ENCODE data around the gene DAB2IP. TPM values are rescaled to one million over a fixed set of nuclear protein-coding genes. Genes with fewer than 3 reads are reported as not detected.

The DAB2IP gene
- total RNA-seq, 1 experiment from 2014 or later: 31.0 TPM

DNA sequence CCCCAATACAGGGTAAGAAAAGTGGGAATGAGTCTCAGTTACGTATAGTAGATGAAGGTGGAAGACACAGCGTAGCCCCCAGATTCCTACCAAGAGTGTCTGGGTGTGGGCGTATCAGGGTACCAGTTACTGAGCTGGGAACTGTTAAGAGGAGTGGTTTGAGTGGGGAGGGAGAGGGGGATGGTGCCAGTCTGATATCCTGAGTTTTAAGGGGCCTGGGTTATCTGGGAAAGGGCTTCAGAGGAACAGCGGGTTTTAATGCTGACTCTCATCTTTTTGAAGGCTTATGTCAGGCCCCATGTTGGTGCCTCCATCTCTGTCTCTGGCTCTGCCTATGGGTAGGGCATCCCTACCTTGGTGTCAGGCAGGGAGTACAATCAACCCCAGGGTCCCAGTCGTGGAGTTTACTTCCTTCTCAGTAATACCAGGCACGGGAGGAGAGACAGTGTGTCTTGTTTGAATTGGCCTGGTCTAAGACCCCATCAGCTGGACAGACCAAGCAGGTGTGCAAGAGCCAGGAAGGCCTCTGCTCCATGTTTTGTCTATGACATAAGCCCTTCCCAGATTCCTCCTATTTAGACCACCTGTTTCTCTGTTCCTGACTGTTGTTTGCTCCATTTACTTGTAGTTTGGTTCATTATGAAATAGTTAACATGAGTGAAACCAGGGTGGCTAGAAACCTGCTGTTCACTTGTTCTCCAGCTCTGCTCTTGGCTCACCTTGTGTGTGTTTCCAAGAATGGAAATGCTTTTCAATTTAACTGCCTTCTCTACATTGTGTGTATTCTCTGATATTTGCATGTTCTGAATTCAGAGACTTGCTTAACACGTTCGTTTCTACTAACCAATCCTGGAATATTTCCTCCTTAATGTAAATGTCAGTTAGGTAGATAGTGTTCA, 125.6 kb downstream of the DAB2IP start:
- CTCF ChIA-PET: no interaction called here
- DNase-seq (ENCODE audit: low read depth, low spot score): no peak

More for the DNA sequence above, 125.6 kb downstream of the DAB2IP start:
- Histone ChIP-seq H3K4me3 (replicated peaks in 1 of 2; ENCODE audit: low read depth in 1 of 2, low read length in 2 of 2) (no peak overlapping the region), H3K4me1 (ENCODE audit: control insufficient read depth in 1 of 2, insufficient read depth in 2 of 2, low read length in 2 of 2) (no peaks in the 10 kb centered on the region), H4K20me1 (ENCODE audit: insufficient read depth) (no peaks in the 10 kb centered on the region), H3K27me3 (ENCODE audit: insufficient read depth, low read length) (no peaks in the 10 kb centered on the region), H3K9me3 (ENCODE audit: control insufficient read depth in 1 of 2, insufficient read depth in 1 of 2, low read depth in 1 of 2, low read length in 2 of 2) (no peaks in the 10 kb centered on the region), H3K4me2 (ENCODE audit: low read length) (no peak overlapping the region), H3K79me2 (ENCODE audit: insufficient read depth, low read length) (no peaks in the 10 kb centered on the region), H3K36me3 (ENCODE audit: control insufficient read depth in 1 of 2, insufficient read depth in 2 of 2, low read length in 2 of 2) (peaks cover 0 to 2% of the 10 kb centered on the region in 2 experiments; a peak in 2 of 4 replicates), H3K9me2 (ENCODE audit: insufficient read depth) (no peaks in the 10 kb centered on the region), H3K9ac (ENCODE audit: low read length) (no peak overlapping the region), H2AFZ (ENCODE audit: low read depth, low read length, poor library complexity, severe bottlenecking) (no peak overlapping the region), H3K27ac (ENCODE audit: low read depth, low read length) (no peak overlapping the region)
- BruUV-seq (replicated peaks): no TSS peak
- ATAC-seq: no peak
- no peak for TF ChIP-seq TCF7L2 (IDR thresholded peaks at IDR 0.05; ENCODE audit: borderline replicate concordance, extremely low read depth, insufficient read depth, insufficient read length)
- TF ChIP-seq YY1 (IDR thresholded peaks at IDR 0.05; ENCODE audit: extremely low read depth, insufficient replicate concordance, low read depth, low read length): no peak
- TF ChIP-seq FOSL1 (IDR thresholded peaks at IDR 0.05; ENCODE audit: low read depth): no peak
- no peak for TF ChIP-seq CTCF (IDR thresholded peaks at IDR 0.05 in 2 of 3, conservative IDR thresholded peaks at IDR 0.05 in 1 of 3; ENCODE audit: borderline replicate concordance in 1 of 3, insufficient read depth in 1 of 3, low read depth in 2 of 3, low read length in 2 of 3)
- no peak for TF ChIP-seq MAX (IDR thresholded peaks at IDR 0.05)
- no peak for TF ChIP-seq CBX3 (IDR thresholded peaks at IDR 0.05; ENCODE audit: low read depth)
- no peak for TF ChIP-seq RAD21 (IDR thresholded peaks at IDR 0.05; ENCODE audit: low read depth)
- TF ChIP-seq JUND (IDR thresholded peaks at IDR 0.05): no peak
- no peak for TF ChIP-seq ELF1 (IDR thresholded peaks at IDR 0.05; ENCODE audit: borderline replicate concordance, low read depth)
- TF ChIP-seq, protein P1, sequence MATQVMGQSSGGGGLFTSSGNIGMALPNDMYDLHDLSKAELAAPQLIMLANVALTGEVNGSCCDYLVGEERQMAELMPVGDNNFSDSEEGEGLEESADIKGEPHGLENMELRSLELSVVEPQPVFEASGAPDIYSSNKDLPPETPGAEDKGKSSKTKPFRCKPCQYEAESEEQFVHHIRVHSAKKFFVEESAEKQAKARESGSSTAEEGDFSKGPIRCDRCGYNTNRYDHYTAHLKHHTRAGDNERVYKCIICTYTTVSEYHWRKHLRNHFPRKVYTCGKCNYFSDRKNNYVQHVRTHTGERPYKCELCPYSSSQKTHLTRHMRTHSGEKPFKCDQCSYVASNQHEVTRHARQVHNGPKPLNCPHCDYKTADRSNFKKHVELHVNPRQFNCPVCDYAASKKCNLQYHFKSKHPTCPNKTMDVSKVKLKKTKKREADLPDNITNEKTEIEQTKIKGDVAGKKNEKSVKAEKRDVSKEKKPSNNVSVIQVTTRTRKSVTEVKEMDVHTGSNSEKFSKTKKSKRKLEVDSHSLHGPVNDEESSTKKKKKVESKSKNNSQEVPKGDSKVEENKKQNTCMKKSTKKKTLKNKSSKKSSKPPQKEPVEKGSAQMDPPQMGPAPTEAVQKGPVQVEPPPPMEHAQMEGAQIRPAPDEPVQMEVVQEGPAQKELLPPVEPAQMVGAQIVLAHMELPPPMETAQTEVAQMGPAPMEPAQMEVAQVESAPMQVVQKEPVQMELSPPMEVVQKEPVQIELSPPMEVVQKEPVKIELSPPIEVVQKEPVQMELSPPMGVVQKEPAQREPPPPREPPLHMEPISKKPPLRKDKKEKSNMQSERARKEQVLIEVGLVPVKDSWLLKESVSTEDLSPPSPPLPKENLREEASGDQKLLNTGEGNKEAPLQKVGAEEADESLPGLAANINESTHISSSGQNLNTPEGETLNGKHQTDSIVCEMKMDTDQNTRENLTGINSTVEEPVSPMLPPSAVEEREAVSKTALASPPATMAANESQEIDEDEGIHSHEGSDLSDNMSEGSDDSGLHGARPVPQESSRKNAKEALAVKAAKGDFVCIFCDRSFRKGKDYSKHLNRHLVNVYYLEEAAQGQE (IDR thresholded peaks at IDR 0.05; ENCODE audit: low read depth): no peak
- TF ChIP-seq SRF (IDR thresholded peaks at IDR 0.05; ENCODE audit: low read depth): no peak
- no peak for TF ChIP-seq SIN3A (IDR thresholded peaks at IDR 0.05; ENCODE audit: low read depth)
- TF ChIP-seq POLR2AphosphoS5 (IDR thresholded peaks at IDR 0.05; ENCODE audit: low read depth, low read length): no peak
- no peak for TF ChIP-seq CEBPB (IDR thresholded peaks at IDR 0.05; ENCODE audit: low read depth)
- no peak for TF ChIP-seq ZNF274 (IDR thresholded peaks at IDR 0.05; ENCODE audit: low read depth, low read length)
- no peak for TF ChIP-seq SP1 (IDR thresholded peaks at IDR 0.05; ENCODE audit: low read depth)
- RAD21 ChIA-PET (ENCODE audit: low non-redundant PET in 1 of 2, low total read pairs in 2 of 2, uncharacterized antibody in 2 of 2, unreplicated experiment in 2 of 2): no interaction called here
- intact Hi-C loops (cut with micrococcal nuclease): no loop called here
- POLR2A ChIA-PET: no interaction called here

Measured in HCT116 (cell line).